ENCODE measurements around the gene OPRD1.
"Not testable (repeated sequence)": the region's sequence is repeated elsewhere in the genome, so short reads cannot be mapped to it uniquely, and the experiment has no call there.

OPRD1 gene

DNA sequence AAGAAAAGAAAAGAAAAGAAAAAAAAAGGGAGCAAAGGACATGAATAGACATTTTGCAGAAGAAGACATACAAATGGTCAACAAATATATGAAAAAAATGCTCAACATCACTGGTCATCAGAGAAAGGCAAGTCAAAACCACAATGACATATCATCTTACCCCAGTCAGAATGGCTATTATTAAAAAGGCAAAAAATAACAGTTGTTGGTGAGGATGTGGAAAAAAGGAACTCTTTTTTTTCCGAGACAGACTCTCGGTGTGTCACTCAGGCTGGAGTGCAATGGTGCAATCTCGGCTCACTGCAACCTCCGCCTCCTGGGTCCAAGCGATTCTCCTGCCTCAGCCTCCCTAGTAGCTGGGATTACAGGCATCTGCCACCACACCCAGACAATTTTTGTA, 63.2 kb downstream of the OPRD1 start:
- H3K4me1 ChIP-seq (ENCODE audit: control insufficient read depth, insufficient read depth, low read length); H3K9me3 ChIP-seq (replicated peaks; ENCODE audit: low read length): not testable (repeated sequence)

DNA sequence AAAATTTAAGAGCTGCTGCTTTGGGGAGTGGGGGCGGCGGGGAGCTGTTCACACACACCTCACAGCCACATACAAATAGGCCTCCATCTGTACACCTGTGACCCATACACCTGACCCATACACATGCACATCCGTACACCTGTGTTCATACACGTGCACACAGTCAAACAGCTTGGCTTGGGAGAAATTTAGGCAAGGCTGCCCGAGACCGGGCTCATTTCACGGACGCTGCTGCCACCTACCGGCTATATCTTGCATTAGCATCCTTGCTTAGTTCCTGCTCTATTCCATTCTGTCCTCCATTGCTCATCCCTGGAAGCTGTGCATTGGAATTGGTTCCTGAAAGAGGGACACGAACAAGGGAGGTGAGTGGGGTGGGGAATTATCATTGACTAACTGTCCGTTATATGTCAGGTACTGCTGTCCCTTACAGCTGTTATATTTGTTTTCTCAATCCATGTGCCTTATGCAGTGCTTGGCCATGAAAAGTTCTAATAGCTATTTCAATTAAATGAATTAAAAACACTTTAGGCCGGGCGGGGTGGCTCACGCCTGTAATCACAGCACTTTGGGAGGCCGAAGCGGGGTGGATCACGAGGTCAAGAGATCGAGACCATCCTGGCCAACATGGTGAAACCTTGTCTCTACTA, 65.3 kb downstream of the OPRD1 start:
- Histone ChIP-seq H3K27me3 (ENCODE audit: control insufficient read depth, insufficient read depth, low read length) (peaks cover 3% of the 10 kb centered on the region), H3K9ac (ENCODE audit: low read depth, low read length) (no peak overlapping the region), H3K4me2 (ENCODE audit: low read length) (no peak overlapping the region), H3K36me3 (ENCODE audit: insufficient read depth, low read length) (no peaks in the 10 kb centered on the region), H3K4me3 (ENCODE audit: low read length) (no peak overlapping the region), H3K9me3 (replicated peaks; ENCODE audit: low read length) (no peaks in the 10 kb centered on the region), H3K4me1 (ENCODE audit: control insufficient read depth, insufficient read depth, low read length) (no peaks in the 10 kb centered on the region)

More for the DNA sequence above, 63.2 kb downstream of the OPRD1 start:
- not testable (repeated sequence) for H3K9ac ChIP-seq (ENCODE audit: low read depth, low read length); H3K36me3 ChIP-seq (ENCODE audit: insufficient read depth, low read length); H3K4me2 ChIP-seq (ENCODE audit: low read length); H3K4me3 ChIP-seq (ENCODE audit: low read length)
- peaks cover 10% of the 10 kb centered on the region for H3K27me3 ChIP-seq (ENCODE audit: control insufficient read depth, insufficient read depth, low read length)

DNA sequence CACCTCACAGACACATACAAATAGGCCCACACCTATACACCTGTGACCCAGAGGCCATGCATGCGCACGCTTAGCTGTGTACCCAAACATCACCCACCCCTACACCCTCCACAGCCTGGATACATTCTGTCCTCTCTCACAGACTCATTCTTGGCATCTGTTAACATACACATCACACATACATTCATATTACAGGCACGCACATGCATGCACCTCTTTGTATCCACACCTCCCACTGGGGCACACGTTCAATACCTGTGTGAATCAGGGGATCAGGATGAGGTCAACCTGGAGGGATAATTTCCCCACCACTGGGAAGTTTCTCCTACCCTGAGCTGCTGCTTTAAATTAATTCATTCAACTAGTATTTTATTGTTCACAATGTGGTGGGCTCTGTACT, 66.8 kb downstream of the OPRD1 start:
- Histone ChIP-seq H3K9me3 (replicated peaks; ENCODE audit: low read length) (no peaks in the 10 kb centered on the region), H3K4me2 (ENCODE audit: low read length) (no peak overlapping the region), H3K4me3 (ENCODE audit: low read length) (no peak overlapping the region)

DNA sequence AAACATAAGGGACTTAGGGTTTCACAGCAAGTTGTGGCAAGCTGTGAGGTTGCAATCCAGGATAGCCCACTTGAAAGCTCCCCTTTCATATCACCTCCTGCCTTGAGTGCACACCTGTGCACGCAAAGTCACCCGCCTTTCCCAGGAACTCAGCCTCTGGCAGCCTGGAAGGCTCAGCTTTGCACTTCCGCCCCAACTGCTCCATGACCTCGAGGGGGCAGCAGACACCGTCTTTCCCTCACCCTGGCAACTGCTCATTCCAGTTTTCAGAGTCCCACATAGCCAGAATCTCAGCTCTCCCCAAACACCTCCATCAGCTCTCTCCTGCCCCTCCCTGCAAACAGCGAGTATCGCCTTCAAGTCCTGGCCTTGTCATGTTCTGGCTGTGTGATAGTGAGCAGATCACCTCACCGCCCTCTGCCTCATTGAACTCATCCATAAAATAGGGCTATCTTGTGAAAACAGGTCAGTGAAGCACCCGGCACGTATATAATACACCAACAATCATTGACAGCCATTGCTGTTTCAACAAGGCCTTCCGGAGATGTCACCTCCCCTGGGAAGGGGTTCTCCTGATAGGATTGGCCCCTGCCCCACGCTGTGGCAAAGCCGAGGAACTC, 70.1 kb downstream of the OPRD1 start:
- no peaks in the 10 kb centered on the region for H3K27me3 ChIP-seq (ENCODE audit: control insufficient read depth, insufficient read depth, low read length)
- peaks cover 9% of the 10 kb centered on the region for H3K4me1 ChIP-seq (ENCODE audit: control insufficient read depth, insufficient read depth, low read length)
- no peak overlapping the region for H3K9ac ChIP-seq (ENCODE audit: low read depth, low read length)
- H3K4me2 ChIP-seq (ENCODE audit: low read length) = no peak overlapping the region
- H3K4me3 ChIP-seq (ENCODE audit: low read length) = no peak overlapping the region
- no peaks in the 10 kb centered on the region for H3K36me3 ChIP-seq (ENCODE audit: insufficient read depth, low read length)
- no peaks in the 10 kb centered on the region for H3K9me3 ChIP-seq (replicated peaks; ENCODE audit: low read length)

More for the DNA sequence above, 66.8 kb downstream of the OPRD1 start:
- Histone ChIP-seq H3K4me1 (ENCODE audit: control insufficient read depth, insufficient read depth, low read length) (no peaks in the 10 kb centered on the region), H3K9ac (ENCODE audit: low read depth, low read length) (no peak overlapping the region), H3K27me3 (ENCODE audit: control insufficient read depth, insufficient read depth, low read length) (no peaks in the 10 kb centered on the region), H3K36me3 (ENCODE audit: insufficient read depth, low read length) (no peaks in the 10 kb centered on the region)

DNA sequence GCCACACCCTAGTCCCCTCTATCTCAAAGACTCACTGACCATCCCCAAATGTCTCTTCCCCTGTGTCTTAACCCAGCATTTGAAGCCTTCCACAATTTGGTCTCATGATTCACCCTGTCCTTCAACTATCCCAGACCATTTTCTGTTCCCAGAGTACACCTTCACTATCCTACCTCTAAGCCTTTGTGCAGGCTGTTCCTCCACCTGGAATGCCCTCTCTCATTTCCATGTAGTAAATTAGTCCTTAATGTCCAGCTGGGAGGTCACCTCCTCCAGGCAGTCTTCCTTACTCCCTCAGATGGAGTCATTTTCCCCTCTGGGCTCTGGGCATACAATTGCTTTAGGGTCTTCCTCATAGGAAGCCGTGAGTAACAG, 71.3 kb downstream of the OPRD1 start:
- Histone ChIP-seq H3K9ac (ENCODE audit: low read depth, low read length) (no peak overlapping the region), H3K4me1 (ENCODE audit: control insufficient read depth, insufficient read depth, low read length) (peaks cover 12% of the 10 kb centered on the region), H3K27me3 (ENCODE audit: control insufficient read depth, insufficient read depth, low read length) (peaks cover 5% of the 10 kb centered on the region), H3K4me3 (ENCODE audit: low read length) (no peak overlapping the region), H3K9me3 (replicated peaks; ENCODE audit: low read length) (no peaks in the 10 kb centered on the region), H3K36me3 (ENCODE audit: insufficient read depth, low read length) (no peaks in the 10 kb centered on the region), H3K4me2 (ENCODE audit: low read length) (no peak overlapping the region)

DNA sequence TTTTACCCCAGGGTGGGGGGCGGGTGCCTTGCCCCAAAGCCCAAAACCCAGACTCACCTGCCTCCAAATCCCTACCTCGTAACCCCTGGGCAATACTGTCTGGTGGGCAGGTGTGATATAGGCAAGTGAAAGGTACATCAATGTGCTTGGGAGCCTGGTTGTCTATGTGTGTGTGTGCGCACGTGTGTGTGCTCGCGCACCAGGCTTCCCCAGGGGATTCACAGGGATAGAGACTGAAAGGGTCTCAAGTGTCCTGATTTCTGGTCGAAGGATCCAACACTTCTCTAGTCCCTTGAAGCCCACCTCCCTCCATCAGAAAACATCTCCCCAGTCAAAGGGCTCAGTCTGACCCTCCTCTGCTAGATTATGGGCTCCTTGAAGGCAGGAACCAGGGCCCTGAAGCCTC, 73.5 kb downstream of the OPRD1 start:
- Histone ChIP-seq H3K36me3 (ENCODE audit: insufficient read depth, low read length) (no peaks in the 10 kb centered on the region), H3K9me3 (replicated peaks; ENCODE audit: low read length) (no peaks in the 10 kb centered on the region), H3K4me1 (ENCODE audit: control insufficient read depth, insufficient read depth, low read length) (peaks cover 12% of the 10 kb centered on the region), H3K9ac (ENCODE audit: low read depth, low read length) (no peak overlapping the region), H3K27me3 (ENCODE audit: control insufficient read depth, insufficient read depth, low read length) (peaks cover 7% of the 10 kb centered on the region), H3K4me3 (ENCODE audit: low read length) (no peak overlapping the region), H3K4me2 (ENCODE audit: low read length) (no peak overlapping the region)

DNA sequence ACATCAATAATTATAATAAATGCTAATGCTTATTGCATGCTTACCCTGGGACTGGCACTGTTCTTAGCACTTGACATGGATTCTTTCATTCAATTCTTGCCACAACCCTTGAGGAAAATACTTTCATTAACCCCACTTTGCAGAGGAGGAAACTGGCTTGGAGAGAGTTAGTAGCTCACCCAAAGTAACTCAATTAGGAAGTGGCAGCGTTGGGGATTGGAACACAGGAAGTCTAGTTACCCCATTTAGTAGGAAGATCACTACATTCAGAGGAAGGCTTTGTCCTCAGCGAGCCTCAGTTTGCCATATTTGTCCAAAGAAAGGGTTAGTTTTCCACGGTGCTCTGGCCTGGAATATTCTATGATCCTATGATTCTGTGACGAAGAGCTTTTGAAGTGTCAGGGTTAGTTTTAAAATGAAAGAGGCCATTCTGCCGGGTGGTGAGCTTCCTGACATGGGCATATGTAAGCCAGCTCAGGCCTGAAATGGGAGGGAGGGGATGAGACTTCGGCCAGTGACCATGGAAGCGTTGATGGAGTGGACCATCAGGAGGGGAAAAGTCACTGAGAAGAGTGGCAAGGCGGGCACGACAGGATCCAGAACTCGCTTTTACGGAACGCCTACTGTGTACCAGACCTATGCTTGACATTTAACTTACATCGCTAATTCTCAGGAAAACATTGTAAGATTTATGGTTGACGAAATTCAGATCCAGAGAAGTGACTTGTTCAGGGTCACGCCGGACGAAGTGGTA, 74.2 kb downstream of the OPRD1 start:
- H3K4me1 ChIP-seq (ENCODE audit: control insufficient read depth, insufficient read depth, low read length) = peaks cover 12% of the 10 kb centered on the region
- H3K9me3 ChIP-seq (replicated peaks; ENCODE audit: low read length) = no peaks in the 10 kb centered on the region
- peak overlapping the region; percentile 87 for H3K4me2 ChIP-seq (ENCODE audit: low read length)
- no peak overlapping the region for H3K9ac ChIP-seq (ENCODE audit: low read depth, low read length)
- no peaks in the 10 kb centered on the region for H3K36me3 ChIP-seq (ENCODE audit: insufficient read depth, low read length)
- no peak overlapping the region for H3K4me3 ChIP-seq (ENCODE audit: low read length)
- H3K27me3 ChIP-seq (ENCODE audit: control insufficient read depth, insufficient read depth, low read length) = peaks cover 12% of the 10 kb centered on the region

DNA sequence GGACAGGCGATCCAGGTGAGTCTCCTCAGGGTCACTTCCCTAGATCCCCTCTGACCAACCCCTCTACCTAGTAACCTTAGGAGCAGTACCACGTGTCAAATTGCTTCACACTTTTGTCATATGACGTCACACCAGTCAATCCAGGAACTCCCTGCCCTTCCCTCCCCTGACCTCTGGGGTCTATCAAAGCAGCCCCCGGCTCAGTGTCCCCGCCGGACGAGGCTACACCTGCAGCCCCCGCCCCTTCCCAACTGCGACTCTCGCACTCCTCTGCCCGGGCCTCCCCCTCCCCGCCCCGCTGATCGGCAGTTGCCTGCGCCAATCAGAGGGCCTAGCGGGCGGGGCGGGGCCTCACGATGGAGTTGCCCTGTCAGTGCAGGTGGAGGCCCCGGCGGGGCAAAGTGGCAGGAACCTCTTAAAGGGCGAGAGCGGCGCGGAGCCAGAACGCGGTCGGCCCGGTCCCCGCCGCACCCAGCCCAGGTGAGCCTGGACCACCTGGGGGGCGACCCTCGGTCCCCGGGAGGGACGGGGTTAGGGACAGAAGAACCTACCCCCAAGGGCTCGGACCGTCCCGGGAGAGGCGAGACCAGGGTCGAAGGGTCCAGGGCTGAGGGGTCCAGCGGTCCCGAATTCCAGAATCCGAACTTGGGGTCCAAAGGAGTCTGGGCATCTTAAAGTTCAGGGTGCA, 74.9 kb downstream of the OPRD1 start:
- H3K4me2 ChIP-seq (ENCODE audit: low read length) = peak overlapping the region; percentile 87
- peak overlapping the region; percentile 70 for H3K4me3 ChIP-seq (ENCODE audit: low read length)
- no peaks in the 10 kb centered on the region for H3K9me3 ChIP-seq (replicated peaks; ENCODE audit: low read length)
- H3K36me3 ChIP-seq (ENCODE audit: insufficient read depth, low read length) = no peaks in the 10 kb centered on the region
- H3K4me1 ChIP-seq (ENCODE audit: control insufficient read depth, insufficient read depth, low read length) = peaks cover 12% of the 10 kb centered on the region
- peaks cover 16% of the 10 kb centered on the region for H3K27me3 ChIP-seq (ENCODE audit: control insufficient read depth, insufficient read depth, low read length)
- peak overlapping the region; percentile 55 for H3K9ac ChIP-seq (ENCODE audit: low read depth, low read length)

DNA sequence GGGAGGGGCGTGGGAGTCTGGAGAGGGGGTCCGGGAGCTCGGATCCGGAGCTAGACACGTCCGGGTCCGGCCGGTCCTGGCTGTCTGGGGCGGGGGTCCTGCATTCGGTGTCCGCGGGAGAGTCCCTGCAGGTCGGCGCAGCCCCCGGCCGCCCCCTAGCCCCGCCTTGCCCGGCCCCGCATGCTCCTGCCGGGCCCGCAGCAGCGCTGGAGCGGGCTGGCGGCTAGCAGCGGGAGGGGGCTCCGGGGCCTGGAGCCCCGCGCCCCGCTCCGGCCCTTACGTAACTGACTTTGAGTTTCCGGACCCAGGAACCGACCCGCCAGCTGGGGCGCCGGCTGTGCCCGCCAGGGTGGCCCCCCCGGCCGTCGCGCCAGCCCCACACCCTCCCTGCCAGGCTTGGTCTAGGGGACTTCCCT, 75.5 kb downstream of the OPRD1 start:
- H3K27me3 ChIP-seq (ENCODE audit: control insufficient read depth, insufficient read depth, low read length) = peaks cover 16% of the 10 kb centered on the region

DNA sequence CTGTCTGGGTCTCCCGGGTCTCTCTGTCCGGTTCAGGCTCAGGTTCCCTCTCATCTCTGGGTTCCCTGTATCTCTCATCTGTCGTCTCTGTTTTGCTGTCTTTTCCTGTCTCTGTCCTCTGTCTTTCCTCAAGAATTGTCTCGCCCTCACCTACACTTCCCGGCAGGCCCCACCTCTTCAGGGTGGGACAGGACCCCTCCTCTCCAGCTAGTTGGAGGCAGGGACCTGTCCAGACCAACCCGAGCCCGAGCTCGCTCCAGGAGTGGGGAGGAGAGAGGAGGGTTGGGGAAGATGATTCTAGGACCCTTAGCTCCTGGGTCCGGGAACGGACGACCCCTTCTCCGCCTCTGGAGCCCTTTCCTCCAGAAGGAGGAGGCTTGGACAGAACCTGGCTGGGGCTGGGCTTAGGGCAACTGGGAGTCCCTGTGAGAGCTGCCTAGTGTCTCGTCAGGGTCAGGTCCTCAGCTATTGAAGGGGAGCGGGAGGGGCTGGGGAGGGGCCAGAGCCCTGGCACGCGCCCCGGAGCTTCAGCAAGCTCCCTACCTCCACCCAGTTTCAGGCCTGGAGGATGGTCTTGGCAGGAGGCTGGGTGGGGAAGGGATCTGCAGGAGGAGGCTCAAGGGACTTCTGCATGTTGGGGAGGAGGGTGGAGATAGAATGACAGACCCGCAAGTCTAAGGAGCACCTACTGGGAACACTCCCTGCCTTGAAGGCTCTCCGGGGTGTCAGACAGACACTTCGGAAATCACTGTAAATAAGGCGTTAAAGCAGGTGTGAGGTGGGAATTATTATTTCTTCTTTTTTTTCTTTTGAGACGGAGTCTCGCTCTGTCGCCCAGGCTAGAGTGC, 76.1 kb downstream of the OPRD1 start:
- no peaks in the 10 kb centered on the region for H3K9me3 ChIP-seq (replicated peaks; ENCODE audit: low read length)
- H3K27me3 ChIP-seq (ENCODE audit: control insufficient read depth, insufficient read depth, low read length) = peaks cover 16% of the 10 kb centered on the region
- peak overlapping the region; percentile 70 for H3K4me3 ChIP-seq (ENCODE audit: low read length)
- peak overlapping the region; percentile 55 for H3K9ac ChIP-seq (ENCODE audit: low read depth, low read length)
- peaks cover 12% of the 10 kb centered on the region for H3K4me1 ChIP-seq (ENCODE audit: control insufficient read depth, insufficient read depth, low read length)
- H3K36me3 ChIP-seq (ENCODE audit: insufficient read depth, low read length) = no peaks in the 10 kb centered on the region
- H3K4me2 ChIP-seq (ENCODE audit: low read length) = peak overlapping the region; percentile 87

More for the DNA sequence above, 75.5 kb downstream of the OPRD1 start:
- Histone ChIP-seq H3K9me3 (replicated peaks; ENCODE audit: low read length) (no peaks in the 10 kb centered on the region), H3K9ac (ENCODE audit: low read depth, low read length) (peak overlapping the region; percentile 55), H3K4me3 (ENCODE audit: low read length) (peak overlapping the region; percentile 70), H3K4me2 (ENCODE audit: low read length) (peak overlapping the region; percentile 87), H3K36me3 (ENCODE audit: insufficient read depth, low read length) (no peaks in the 10 kb centered on the region), H3K4me1 (ENCODE audit: control insufficient read depth, insufficient read depth, low read length) (peaks cover 12% of the 10 kb centered on the region)

DNA sequence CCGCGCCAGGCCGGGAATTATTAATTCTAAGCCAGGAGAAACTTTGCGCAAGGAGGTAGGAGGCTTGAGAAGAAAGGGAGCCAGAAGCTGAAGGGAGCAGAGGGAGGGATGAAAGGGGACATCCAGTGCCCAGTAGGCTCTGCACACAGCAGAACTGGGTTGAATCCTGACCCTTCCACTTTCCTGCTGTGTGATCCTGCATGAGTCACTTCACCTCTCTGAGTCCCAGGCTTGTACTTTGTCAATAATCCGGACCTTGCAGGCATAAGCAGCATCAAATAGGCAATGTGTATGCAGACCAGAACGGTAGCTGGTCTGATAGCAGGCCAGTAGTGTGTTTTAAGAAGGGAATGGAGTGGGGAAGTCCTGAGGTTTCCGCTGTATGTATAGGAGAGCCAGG, 76.9 kb downstream of the OPRD1 start:
- Histone ChIP-seq H3K4me3 (ENCODE audit: low read length) (no peak overlapping the region), H3K4me2 (ENCODE audit: low read length) (no peak overlapping the region), H3K9me3 (replicated peaks; ENCODE audit: low read length) (no peaks in the 10 kb centered on the region), H3K4me1 (ENCODE audit: control insufficient read depth, insufficient read depth, low read length) (peaks cover 12% of the 10 kb centered on the region), H3K27me3 (ENCODE audit: control insufficient read depth, insufficient read depth, low read length) (peaks cover 16% of the 10 kb centered on the region), H3K9ac (ENCODE audit: low read depth, low read length) (no peak overlapping the region), H3K36me3 (ENCODE audit: insufficient read depth, low read length) (no peaks in the 10 kb centered on the region)
